ENCODE data around the gene NTNG1. TPM values are rescaled to one million over a fixed set of nuclear protein-coding genes. Genes with fewer than 3 reads are reported as not detected.

The NTNG1 gene
- total RNA-seq, 1 donor from 2014 or later: 19.7 TPM

DNA sequence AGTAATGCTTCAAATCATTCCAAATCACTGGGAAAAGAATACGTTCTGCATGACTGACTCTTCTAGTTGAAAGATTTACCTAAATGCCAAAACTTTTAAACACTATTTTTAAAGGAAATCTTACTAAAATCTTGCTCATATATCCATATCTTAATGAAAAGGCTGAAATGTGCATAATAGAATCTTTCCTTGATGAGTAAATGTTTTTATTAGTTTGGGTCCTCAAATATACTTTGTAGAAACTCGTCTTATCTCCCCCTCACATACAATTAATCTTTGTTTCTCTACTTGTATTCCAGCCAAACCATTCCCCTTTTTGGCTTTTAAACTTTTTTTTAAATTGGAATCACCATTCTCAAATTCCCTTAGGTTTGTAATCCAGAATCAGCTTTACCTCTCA, 110.2 kb downstream of the NTNG1 start:
- H3K4me1 Mint-ChIP-seq (ENCODE audit: unreplicated experiment): peaks cover 16% of the 10 kb centered on the region
- H3K4me3 Mint-ChIP-seq: no peak overlapping the region
- TF ChIP-seq, protein P1, sequence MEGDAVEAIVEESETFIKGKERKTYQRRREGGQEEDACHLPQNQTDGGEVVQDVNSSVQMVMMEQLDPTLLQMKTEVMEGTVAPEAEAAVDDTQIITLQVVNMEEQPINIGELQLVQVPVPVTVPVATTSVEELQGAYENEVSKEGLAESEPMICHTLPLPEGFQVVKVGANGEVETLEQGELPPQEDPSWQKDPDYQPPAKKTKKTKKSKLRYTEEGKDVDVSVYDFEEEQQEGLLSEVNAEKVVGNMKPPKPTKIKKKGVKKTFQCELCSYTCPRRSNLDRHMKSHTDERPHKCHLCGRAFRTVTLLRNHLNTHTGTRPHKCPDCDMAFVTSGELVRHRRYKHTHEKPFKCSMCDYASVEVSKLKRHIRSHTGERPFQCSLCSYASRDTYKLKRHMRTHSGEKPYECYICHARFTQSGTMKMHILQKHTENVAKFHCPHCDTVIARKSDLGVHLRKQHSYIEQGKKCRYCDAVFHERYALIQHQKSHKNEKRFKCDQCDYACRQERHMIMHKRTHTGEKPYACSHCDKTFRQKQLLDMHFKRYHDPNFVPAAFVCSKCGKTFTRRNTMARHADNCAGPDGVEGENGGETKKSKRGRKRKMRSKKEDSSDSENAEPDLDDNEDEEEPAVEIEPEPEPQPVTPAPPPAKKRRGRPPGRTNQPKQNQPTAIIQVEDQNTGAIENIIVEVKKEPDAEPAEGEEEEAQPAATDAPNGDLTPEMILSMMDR (conservative IDR thresholded peaks at IDR 0.05): no peak
- H3K27ac Mint-ChIP-seq: no peak overlapping the region
- peaks cover 7% of the 10 kb centered on the region for H3K9me3 Mint-ChIP-seq
- no peaks in the 10 kb centered on the region for H3K27me3 Mint-ChIP-seq
- H3K36me3 Mint-ChIP-seq: peaks cover 5% of the 10 kb centered on the region
- DNase-seq (ENCODE audit: extremely low spot score, unreplicated experiment): no peak

- Mint-ChIP-seq H3K27ac (no peak overlapping the region), H3K4me1 (ENCODE audit: unreplicated experiment) (peaks cover 19% of the 10 kb centered on the region), H3K4me3 (no peak overlapping the region), H3K9me3 (peaks cover 12% of the 10 kb centered on the region), H3K27me3 (no peaks in the 10 kb centered on the region), H3K36me3 (peaks cover 5% of the 10 kb centered on the region)
- DNase-seq (ENCODE audit: extremely low spot score, unreplicated experiment): no peak
- TF ChIP-seq, protein P1 (conservative IDR thresholded peaks at IDR 0.05): no peak
Measured at GRCh38 chr1:107251839-107252238, 111.0 kb downstream of the NTNG1 start.

GRCh38 chr1:107252271-107252670, 111.4 kb downstream of the NTNG1 start:
- no peak overlapping the region for H3K4me3 Mint-ChIP-seq
- peaks cover 17% of the 10 kb centered on the region for H3K4me1 Mint-ChIP-seq (ENCODE audit: unreplicated experiment)
- no peaks in the 10 kb centered on the region for H3K27me3 Mint-ChIP-seq
- H3K27ac Mint-ChIP-seq: no peak overlapping the region
- no peak for DNase-seq (ENCODE audit: extremely low spot score, unreplicated experiment)
- TF ChIP-seq, protein P1 (conservative IDR thresholded peaks at IDR 0.05): no peak
- H3K9me3 Mint-ChIP-seq: peaks cover 12% of the 10 kb centered on the region
- H3K36me3 Mint-ChIP-seq: peaks cover 5% of the 10 kb centered on the region

GRCh38 chr1:107254306-107254705, 113.5 kb downstream of the NTNG1 start:
- peaks cover 12% of the 10 kb centered on the region for H3K9me3 Mint-ChIP-seq
- no peak for DNase-seq (ENCODE audit: extremely low spot score, unreplicated experiment)
- peaks cover 5% of the 10 kb centered on the region for H3K36me3 Mint-ChIP-seq
- H3K27me3 Mint-ChIP-seq: no peaks in the 10 kb centered on the region
- peak overlapping the region; percentile 51 for H3K4me3 Mint-ChIP-seq
- TF ChIP-seq, protein P1 (conservative IDR thresholded peaks at IDR 0.05): no peak
- peak overlapping the region; percentile 19 for H3K27ac Mint-ChIP-seq
- H3K4me1 Mint-ChIP-seq (ENCODE audit: unreplicated experiment): peaks cover 17% of the 10 kb centered on the region

- H3K4me1 Mint-ChIP-seq (ENCODE audit: unreplicated experiment): peaks cover 17% of the 10 kb centered on the region
- H3K36me3 Mint-ChIP-seq: no peaks in the 10 kb centered on the region
- peak overlapping the region; percentile 30 for H3K4me3 Mint-ChIP-seq
- H3K9me3 Mint-ChIP-seq: peaks cover 12% of the 10 kb centered on the region
- DNase-seq (ENCODE audit: extremely low spot score, unreplicated experiment): no peak
- peak overlapping the region; percentile 55 for H3K27ac Mint-ChIP-seq
- TF ChIP-seq, protein P1 (conservative IDR thresholded peaks at IDR 0.05): no peak
- H3K27me3 Mint-ChIP-seq: no peaks in the 10 kb centered on the region
Measured at GRCh38 chr1:107255469-107255868, 114.6 kb downstream of the NTNG1 start.
